NCI-H2171 (cell line): ENCODE data around the gene TANC1.

Experiments used
- DNase-seq: peaks from one replicate; lab custom pipeline; 2025; lab: John Stamatoyannopoulos, UW

The TANC1 gene

GRCh38 chr2:159196393-159196925 is 228.0 kb downstream of the TANC1 start:
- DNase-seq: no peak

- DNase-seq: no peak
Measured at GRCh38 chr2:159199236-159199635, 230.8 kb downstream of the TANC1 start.

GRCh38 chr2:159199761-159200465 is 231.5 kb downstream of the TANC1 start:
- DNase-seq: no peak

- no peak for DNase-seq
Measured at GRCh38 chr2:159200498-159200897, 232.1 kb downstream of the TANC1 start.

- DNase-seq: no peak
Measured at GRCh38 chr2:159201360-159202063, 233.1 kb downstream of the TANC1 start.

GRCh38 chr2:159202568-159203071 is 234.2 kb downstream of the TANC1 start:
- peak; percentile 39 for DNase-seq

GRCh38 chr2:159204381-159205144 is 236.1 kb downstream of the TANC1 start:
- DNase-seq: no peak

GRCh38 chr2:159206736-159207380 is 238.4 kb downstream of the TANC1 start:
- DNase-seq: no peak

- no peak for DNase-seq
Measured at GRCh38 chr2:159208438-159208837, 240.0 kb downstream of the TANC1 start.

GRCh38 chr2:159209341-159210306 is 241.2 kb downstream of the TANC1 start:
- DNase-seq: no peak

- no peak for DNase-seq
Measured at GRCh38 chr2:159211447-159212396, 243.3 kb downstream of the TANC1 start.

- DNase-seq: no peak
Measured at GRCh38 chr2:159213296-159213695, 244.9 kb downstream of the TANC1 start.

GRCh38 chr2:159214325-159214865 is 246.0 kb downstream of the TANC1 start:
- DNase-seq: no peak

GRCh38 chr2:159215116-159215515 is 246.7 kb downstream of the TANC1 start:
- DNase-seq: no peak

- no peak for DNase-seq
Measured at GRCh38 chr2:159217676-159218075, 249.2 kb downstream of the TANC1 start.

GRCh38 chr2:159218389-159218788 is 249.9 kb downstream of the TANC1 start:
- no peak for DNase-seq

- no peak for DNase-seq
Measured at GRCh38 chr2:159219394-159219998, 251.1 kb downstream of the TANC1 start.

- DNase-seq: no peak
Measured at GRCh38 chr2:159224061-159224813, 255.8 kb downstream of the TANC1 start.
